K562 (cell line): ENCODE measurements around the gene IRAK4. TPM values are rescaled to one million over a fixed set of nuclear protein-coding genes. Genes with fewer than 3 reads are reported as not detected.

Experiments used
- CBFA2T3 ChIP-seq: fragments of 450-650 bp; IDR thresholded peaks from 2 replicates; pipeline ENCODE4 v1.6.1; 2017
- CTCF ChIP-seq, 3 experiments: IDR thresholded peaks in 2 of 3; conservative IDR thresholded peaks in 1 of 3; 2 replicates each; pipeline ENCODE4 v1.5.1; 2011 to 2012; ENCODE audit warnings: low read length in 3 of 3, mild to moderate bottlenecking in 3 of 3, control low read depth in 2 of 3, improper control_type of control experiment in 1 of 3, inconsistent platforms in 1 of 3, low read depth in 1 of 3, mixed read lengths in 1 of 3, moderate library complexity in 1 of 3; ENCODE audit not compliant: insufficient read depth in 2 of 3
- MAFF ChIP-seq: IDR thresholded peaks from 2 replicates; pipeline ENCODE4 v1.6.1; 2012; ENCODE audit warnings: low read length, improper control_type of control experiment
- REST ChIP-seq, 2 experiments: fragments of 450-650 bp; formaldehyde crosslinking in 1 of 2; IDR thresholded peaks; 2 replicates each; pipeline versions ENCODE4 v1.4.0 to v1.6.1; 2014 to 2020; ENCODE audit warnings: mild to moderate bottlenecking in 2 of 2, borderline replicate concordance in 1 of 2, low read depth in 1 of 2
- SMC3 ChIP-seq: conservative IDR thresholded peaks from 2 replicates; pipeline ENCODE4 v1.6.1; 2011; ENCODE audit warnings: low read depth, low read length, improper control_type of control experiment; ENCODE audit not compliant: insufficient read depth
- ZNF124 ChIP-seq: sonication (generic); formaldehyde crosslinking; IDR thresholded peaks from 2 replicates; pipeline ENCODE4 v1.8.1; 2022; ENCODE audit warnings: missing genetic modification reagents
- polyA plus RNA-seq, 8 experiments: library from polyadenylated mRNA; depleted of rRNA in 4 of 8; stranded (reverse) in 5 of 8; unstranded in 3 of 8; fragments of >200 nt; fragmentation: Nextera tagmentation in 2 of 8; fragmentation: Illumina TruSeq in 1 of 8; extraction: Ambion mirVana in 2 of 8; extraction: Trizol in 1 of 8; gene quantifications; 2 replicates each; pipeline versions ENCODE4 v1.2.1 to v1.2.3, GENCODE V29; 2011 to 2014; ENCODE audit warnings: inconsistent platforms in 1 of 8, missing spikeins in 1 of 8
- total RNA-seq, 7 experiments: library from RNA; depleted of rRNA in 6 of 7; stranded (reverse); fragments of >200 nt in 6 of 7; fragmentation: Illumina TruSeq in 2 of 7; extraction: Trizol in 2 of 7; gene quantifications; 2 replicates each; pipeline versions ENCODE4 v1.2.1 to v1.2.3, GENCODE V29; 2011 to 2021; ENCODE audit warnings: low replicate concordance in 1 of 7

The IRAK4 gene
- total and polyA plus RNA-seq, 9 of the 15 experiments (the other 6 are each of a cell fraction or from before 2014, with no cell fraction given), result 10.8 to 34.5 (median 16.0) TPM

DNA sequence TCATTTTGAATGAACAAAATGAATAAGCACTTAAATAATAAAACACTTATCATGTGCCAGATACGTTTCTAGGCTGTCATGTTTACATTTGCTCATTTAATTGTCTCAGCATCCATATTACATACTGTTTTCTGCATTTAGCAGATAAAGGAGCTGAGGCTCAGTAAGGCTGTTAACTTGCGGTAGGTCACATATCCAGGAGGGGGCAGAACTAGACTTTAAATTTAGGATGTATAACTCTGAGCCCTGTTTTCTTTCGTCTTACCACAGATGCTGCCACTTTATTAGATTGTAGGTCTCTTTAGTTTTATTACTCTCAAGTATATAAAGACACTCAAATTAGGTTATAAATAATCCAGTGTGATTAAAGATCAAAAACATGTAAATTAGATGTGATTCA lies 17.7 kb downstream of the IRAK4 start (continued):
- TF ChIP-seq CTCF (IDR thresholded peaks at IDR 0.05 in 2 of 3, conservative IDR thresholded peaks at IDR 0.05 in 1 of 3; ENCODE audit: insufficient read depth in 2 of 3, low read depth in 1 of 3, low read length in 3 of 3), result peak; percentile 35 to 61 (median 44); a peak in 4 of 6 replicates
- TF ChIP-seq ZNF124 (CRISPR knock-in tag), result no peak
- TF ChIP-seq REST (IDR thresholded peaks at IDR 0.05; ENCODE audit: borderline replicate concordance), result peak; percentile 49; the same call in 1 of the 2 replicates
- no peak for TF ChIP-seq REST (CRISPR knock-in tag; IDR thresholded peaks at IDR 0.05; ENCODE audit: low read depth)
- peak; percentile 37 for TF ChIP-seq CBFA2T3
- peak; percentile 23; the same call in 1 of the 2 replicates for TF ChIP-seq SMC3
- no peak for TF ChIP-seq MAFF
